SU-DHL-6 (cell line): Measurements from ENCODE around the gene PHF13.

Experiments
- H2AFZ ChIP-seq: fragments of 200-600 bp; sonication (generic); 2 replicates; pipeline ENCODE4 v1.6.1; 2014; ENCODE audit warnings: low read depth, mild to moderate bottlenecking, moderate library complexity, mixed read lengths, antibody characterized with exemption, low read length; ENCODE audit not compliant: severe bottlenecking
- H3F3A ChIP-seq: fragments of 200-600 bp; shearing (Covaris generic); 2 replicates; pipeline ENCODE4 v1.6.0; 2016; ENCODE audit warnings: antibody characterized with exemption, mild to moderate bottlenecking; ENCODE audit not compliant: insufficient read depth
- H3K27ac ChIP-seq: fragments of 200-600 bp; sonication (generic); 2 replicates; pipeline ENCODE4 v1.5.1; 2016; ENCODE audit warnings: low read depth, mild to moderate bottlenecking, low read length, moderate library complexity, mixed read lengths
- H3K27me3 ChIP-seq: fragments of 200-600 bp; sonication (generic), shearing (Covaris generic); 2 replicates; pipeline ENCODE4 v1.6.0; 2014; ENCODE audit warnings: mild to moderate bottlenecking, low read length
- H3K36me3 ChIP-seq: fragments of 200-600 bp; sonication (generic); 2 replicates; pipeline ENCODE4 v1.6.1; 2014; ENCODE audit warnings: mild to moderate bottlenecking, low read length, mixed read lengths
- H3K4me2 ChIP-seq: fragments of 300-600, 200-600 bp; shearing (Covaris generic), sonication (generic); 2 replicates; pipeline ENCODE4 v1.6.0; 2014; ENCODE audit warnings: low read length, low read depth, mild to moderate bottlenecking; ENCODE audit not compliant: poor library complexity, severe bottlenecking
- H3K4me3 ChIP-seq: fragments of 200-600 bp; sonication (generic); 2 replicates; pipeline ENCODE4 v1.5.1; 2014; ENCODE audit warnings: antibody characterized with exemption, low read length, mild to moderate bottlenecking, mixed read lengths; ENCODE audit not compliant: insufficient read depth, poor library complexity, severe bottlenecking
- H3K79me2 ChIP-seq: fragments of 200-600 bp; sonication (generic); 2 replicates; pipeline ENCODE4 v1.6.1; 2014; ENCODE audit warnings: mild to moderate bottlenecking, low read length, moderate library complexity; ENCODE audit not compliant: insufficient read depth
- H3K9ac ChIP-seq: fragments of 200-600 bp; sonication (generic); 2 replicates; pipeline ENCODE4 v1.7.0; 2014; ENCODE audit warnings: mild to moderate bottlenecking, low read length
- H3K9me2 ChIP-seq: fragments of 200-600 bp; sonication (generic); replicated peaks from 2 replicates; pipeline ENCODE4 v1.6.1; 2014; ENCODE audit warnings: low read length; ENCODE audit not compliant: insufficient read depth
- H3K9me3 ChIP-seq: fragments of 200-600 bp; sonication (generic); 2 replicates; pipeline ENCODE4 v1.6.1; 2014; ENCODE audit warnings: low read length, mixed read lengths; ENCODE audit not compliant: insufficient read depth
- H4K20me1 ChIP-seq: fragments of 200-600 bp; sonication (generic); 2 replicates; pipeline ENCODE4 v1.6.1; 2014; ENCODE audit warnings: low read depth, mild to moderate bottlenecking, antibody characterized with exemption, low read length, moderate library complexity, mixed read lengths
- EZH2phosphoT487 ChIP-seq: fragments of 200-600 bp; sonication (generic), shearing (Covaris generic); conservative IDR thresholded peaks from 2 replicates; pipeline ENCODE4 v1.6.1; 2018; ENCODE audit warnings: mild to moderate bottlenecking, antibody characterized with exemption, low read length, moderate library complexity, mixed read lengths
- TF ChIP-seq, protein P1 (sequence below): fragments of 200-600 bp; sonication (generic); IDR thresholded peaks from one replicate; pipeline ENCODE4 v1.5.1; 2017; ENCODE audit warnings: antibody characterized with exemption, mild to moderate bottlenecking, low read length, moderate library complexity; ENCODE audit not compliant: insufficient read depth, poor library complexity, severe bottlenecking

Gene PHF13

DNA sequence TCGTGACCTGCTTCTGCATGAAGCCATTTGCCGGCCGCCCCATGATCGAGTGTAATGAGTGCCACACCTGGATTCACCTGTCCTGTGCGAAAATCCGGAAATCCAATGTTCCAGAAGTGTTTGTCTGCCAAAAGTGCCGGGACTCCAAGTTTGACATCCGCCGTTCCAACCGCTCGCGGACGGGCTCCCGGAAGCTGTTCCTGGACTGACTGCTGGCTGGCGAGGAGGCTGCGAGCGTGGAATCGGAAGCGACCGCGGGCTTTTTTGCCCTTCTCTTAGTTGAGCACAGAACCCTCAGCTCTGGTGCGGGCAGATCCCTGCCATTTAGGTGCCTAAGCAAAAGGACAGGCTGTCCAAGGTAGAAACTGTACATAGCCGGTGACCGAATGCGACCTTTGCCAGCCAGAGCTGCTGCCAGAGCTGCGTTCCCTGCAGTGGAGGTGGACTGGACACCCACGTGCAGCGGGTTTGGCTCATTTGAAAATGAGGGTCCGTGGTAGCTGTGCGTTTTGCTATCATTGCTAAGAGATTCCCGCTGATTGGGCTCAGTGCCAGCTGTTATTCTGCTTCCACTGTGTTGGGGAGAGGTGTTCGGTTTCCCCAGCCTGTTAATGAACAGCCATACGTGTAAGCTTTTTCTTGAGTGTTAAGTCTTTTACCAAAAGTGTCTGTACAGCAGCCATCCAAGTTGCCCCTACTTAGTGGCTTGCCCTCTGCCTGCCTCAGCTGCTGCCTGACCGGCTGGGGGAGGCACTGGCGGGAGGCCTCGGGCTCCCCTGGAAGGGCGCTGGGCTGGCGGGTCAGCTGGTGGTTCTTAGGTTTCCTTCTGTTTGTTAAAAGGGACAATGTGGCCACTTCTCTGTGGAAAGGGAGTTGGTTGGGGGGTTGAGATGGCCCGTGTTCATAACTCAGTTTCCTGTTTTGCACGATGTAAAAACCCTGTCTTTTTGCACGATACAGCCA is 8.2 kb downstream of the PHF13 start:
- Histone ChIP-seq H3K27me3 (no peaks in the 10 kb centered on the region), H3F3A (peaks cover 11% of the 10 kb centered on the region; the same call in 1 of the 2 replicates), H3K4me3 (no peak overlapping the region), H3K36me3 (0 out of 2 replicates have a peak, but pooled peaks cover 4% of the 10 kb centered on the region), H3K9me2 (no peaks in the 10 kb centered on the region), H3K4me2 (no peak overlapping the region), H3K9me3 (no peaks in the 10 kb centered on the region), H4K20me1 (no peaks in the 10 kb centered on the region), H3K9ac (no peak overlapping the region), H2AFZ (no peak overlapping the region), H3K27ac (no peak overlapping the region), H3K79me2 (peaks cover 19% of the 10 kb centered on the region)
- TF ChIP-seq, protein P1, sequence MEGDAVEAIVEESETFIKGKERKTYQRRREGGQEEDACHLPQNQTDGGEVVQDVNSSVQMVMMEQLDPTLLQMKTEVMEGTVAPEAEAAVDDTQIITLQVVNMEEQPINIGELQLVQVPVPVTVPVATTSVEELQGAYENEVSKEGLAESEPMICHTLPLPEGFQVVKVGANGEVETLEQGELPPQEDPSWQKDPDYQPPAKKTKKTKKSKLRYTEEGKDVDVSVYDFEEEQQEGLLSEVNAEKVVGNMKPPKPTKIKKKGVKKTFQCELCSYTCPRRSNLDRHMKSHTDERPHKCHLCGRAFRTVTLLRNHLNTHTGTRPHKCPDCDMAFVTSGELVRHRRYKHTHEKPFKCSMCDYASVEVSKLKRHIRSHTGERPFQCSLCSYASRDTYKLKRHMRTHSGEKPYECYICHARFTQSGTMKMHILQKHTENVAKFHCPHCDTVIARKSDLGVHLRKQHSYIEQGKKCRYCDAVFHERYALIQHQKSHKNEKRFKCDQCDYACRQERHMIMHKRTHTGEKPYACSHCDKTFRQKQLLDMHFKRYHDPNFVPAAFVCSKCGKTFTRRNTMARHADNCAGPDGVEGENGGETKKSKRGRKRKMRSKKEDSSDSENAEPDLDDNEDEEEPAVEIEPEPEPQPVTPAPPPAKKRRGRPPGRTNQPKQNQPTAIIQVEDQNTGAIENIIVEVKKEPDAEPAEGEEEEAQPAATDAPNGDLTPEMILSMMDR: no peak
- no peak for TF ChIP-seq EZH2phosphoT487

GRCh38 chr1:6622396-6623152 is 9.0 kb downstream of the PHF13 start:
- Histone ChIP-seq H3K79me2 (peaks cover 15% of the 10 kb centered on the region), H3K27ac (no peak overlapping the region), H4K20me1 (no peaks in the 10 kb centered on the region)

DNA sequence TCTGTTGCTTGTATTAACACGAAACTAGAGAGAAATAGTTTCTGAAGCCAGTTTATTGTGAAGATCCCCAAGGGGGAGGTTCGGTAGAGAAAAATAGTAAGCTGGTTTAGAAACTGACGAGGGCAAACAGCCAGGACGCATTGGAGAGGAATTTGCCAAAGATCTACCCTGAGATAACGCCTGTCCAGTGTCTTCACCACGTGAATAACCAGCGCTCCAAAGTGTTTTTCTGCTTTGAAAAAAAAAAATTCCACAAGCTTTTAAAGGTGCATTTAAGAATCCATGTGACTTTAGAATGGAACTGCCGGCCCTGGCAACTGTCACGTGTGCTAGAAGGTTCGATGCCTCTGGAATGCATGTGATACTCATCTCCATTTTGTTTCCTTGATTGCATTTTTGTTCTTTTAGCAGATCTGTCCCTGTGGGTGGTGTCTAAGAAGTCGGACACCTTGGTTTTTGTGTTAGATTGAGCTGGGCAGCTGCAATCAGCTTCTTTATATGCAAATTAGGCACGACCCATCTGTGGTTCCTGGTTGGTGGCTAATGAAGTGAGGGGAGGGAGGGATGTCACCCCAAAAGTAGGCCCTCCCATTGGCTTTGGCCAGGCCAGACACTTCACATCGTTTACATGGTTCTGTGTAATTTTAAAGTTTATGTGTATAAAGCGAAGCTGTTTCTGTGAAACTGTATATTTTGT is 9.9 kb downstream of the PHF13 start:
- no peaks in the 10 kb centered on the region for H3K27me3 ChIP-seq
- H3K4me2 ChIP-seq: no peak overlapping the region
- no peak overlapping the region for H3K4me3 ChIP-seq
- peaks cover 14% of the 10 kb centered on the region for H3K79me2 ChIP-seq
- no peak overlapping the region for H2AFZ ChIP-seq
- no peaks in the 10 kb centered on the region for H3K9me2 ChIP-seq
- H3F3A ChIP-seq: peaks cover 11% of the 10 kb centered on the region; the same call in 1 of the 2 replicates
- no peak for TF ChIP-seq EZH2phosphoT487
- TF ChIP-seq, protein P1: no peak
- H3K9me3 ChIP-seq: no peaks in the 10 kb centered on the region
- H3K36me3 ChIP-seq: 0 out of 2 replicates have a peak, but pooled peaks cover 4% of the 10 kb centered on the region
- no peak overlapping the region for H3K9ac ChIP-seq
- H3K27ac ChIP-seq: no peak overlapping the region; the same call in 1 of the 2 replicates
- no peaks in the 10 kb centered on the region for H4K20me1 ChIP-seq

More at GRCh38 chr1:6622396-6623152, 9.0 kb downstream of the PHF13 start:
- Histone ChIP-seq H3K9ac (no peak overlapping the region), H2AFZ (no peak overlapping the region), H3K9me3 (no peaks in the 10 kb centered on the region), H3K4me3 (no peak overlapping the region), H3F3A (peaks cover 11% of the 10 kb centered on the region; the same call in 1 of the 2 replicates), H3K27me3 (no peaks in the 10 kb centered on the region), H3K9me2 (no peaks in the 10 kb centered on the region), H3K36me3 (0 out of 2 replicates have a peak, but pooled peaks cover 4% of the 10 kb centered on the region), H3K4me2 (no peak overlapping the region)
- no peak for TF ChIP-seq EZH2phosphoT487
- TF ChIP-seq, protein P1: no peak
